ENCODE results near the gene ARHGAP12. TPM values are rescaled to one million over a fixed set of nuclear protein-coding genes. Genes with fewer than 3 reads are reported as not detected.

The ARHGAP12 gene
- total and polyA plus RNA-seq, 2 experiments from 2014 or later = 20.1 to 43.3 TPM

DNA sequence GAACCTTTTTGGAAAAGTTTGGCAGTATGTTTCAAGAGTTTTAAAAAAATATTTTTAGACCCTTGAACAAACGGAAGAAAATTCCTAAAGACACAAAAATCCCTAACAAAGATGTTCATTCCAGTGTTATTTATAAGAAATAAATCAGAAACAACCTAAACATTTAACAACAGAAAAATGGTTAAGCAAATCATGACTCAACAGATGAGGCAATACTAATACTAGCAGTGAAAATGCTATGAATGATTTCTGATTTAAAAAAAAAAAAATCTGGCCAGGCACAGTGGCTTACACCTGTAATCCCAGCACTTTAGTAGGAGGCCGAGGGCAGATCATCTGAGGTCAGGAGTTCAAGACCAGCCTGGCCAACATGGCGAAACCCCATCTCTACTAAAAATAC is 61.0 kb downstream of the ARHGAP12 start:
- Histone ChIP-seq H3K9ac (no peak overlapping the region), H3K4me2 (ENCODE audit: unreplicated experiment) (no peak overlapping the region), H3F3A (ENCODE audit: insufficient read depth) (peaks cover 20% of the 10 kb centered on the region; the same call in 1 of the 2 replicates), H3K79me2 (ENCODE audit: insufficient read depth) (peaks cover 100% of the 10 kb centered on the region), H3K9me3 (ENCODE audit: low read depth) (no peaks in the 10 kb centered on the region), H3K9me2 (ENCODE audit: insufficient read depth) (no peaks in the 10 kb centered on the region), H3K27ac (peak overlapping the region; percentile 33), H4K20me1 (ENCODE audit: insufficient read depth) (peaks cover 8% of the 10 kb centered on the region), H3K36me3 (ENCODE audit: low read depth) (no peaks in the 10 kb centered on the region), H3K4me1 (ENCODE audit: insufficient read depth) (peaks cover 34% of the 10 kb centered on the region), H3K4me3 (no peak overlapping the region), H3K27me3 (replicated peaks; ENCODE audit: insufficient read depth) (no peaks in the 10 kb centered on the region), H2AFZ (no peak overlapping the region)
- in situ Hi-C loops (cut with MboI) = no loop called here
- 85 to 90% methylated on average over 3 of the region's 3 CpGs for WGBS, 2 experiments (ENCODE audit: low coverage in 1 of 2, low lambda C conversion rate in 2 of 2, missing lambda C conversion rate in 2 of 2)
- DNase-seq = peak; percentile 67
- no peak for TF ChIP-seq EZH2phosphoT487 (IDR thresholded peaks at IDR 0.05; ENCODE audit: insufficient read depth, low read depth)
- TF ChIP-seq EZH2 (IDR thresholded peaks at IDR 0.05; ENCODE audit: insufficient read depth, poor library complexity, severe bottlenecking) = no peak

DNA sequence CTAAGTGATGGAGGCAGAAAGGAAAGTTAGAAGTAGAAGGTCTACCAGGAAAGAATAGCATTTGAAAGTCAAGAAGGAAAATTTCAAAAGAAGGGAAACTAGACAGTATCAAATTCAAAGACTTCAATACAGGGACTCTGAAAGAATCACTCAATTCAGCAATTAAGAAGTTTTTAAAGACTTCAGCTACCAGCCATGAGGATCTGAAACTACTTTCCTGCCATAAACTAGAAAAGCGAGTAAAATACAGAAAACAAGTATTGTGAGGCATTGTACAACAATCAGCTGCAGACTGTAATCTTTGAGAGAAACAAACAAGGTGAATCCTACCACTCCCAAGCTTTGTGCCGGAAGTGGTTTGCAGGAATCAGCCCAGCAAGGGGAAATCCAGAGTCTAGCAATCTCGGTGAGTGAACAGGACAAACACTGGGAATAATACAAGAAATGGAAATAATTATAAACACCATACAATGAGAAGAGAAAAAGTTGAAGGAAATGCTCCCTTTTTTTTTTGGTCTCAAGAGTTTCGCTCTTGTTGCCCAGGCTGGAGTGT is 62.4 kb downstream of the ARHGAP12 start:
- Histone ChIP-seq H3K4me1 (ENCODE audit: insufficient read depth) (peaks cover 34% of the 10 kb centered on the region), H3K4me3 (no peak overlapping the region), H2AFZ (no peak overlapping the region), H3K9me3 (ENCODE audit: low read depth) (no peaks in the 10 kb centered on the region), H3K9me2 (ENCODE audit: insufficient read depth) (no peaks in the 10 kb centered on the region), H4K20me1 (ENCODE audit: insufficient read depth) (peaks cover 4% of the 10 kb centered on the region; the same call in 1 of the 2 replicates), H3K36me3 (ENCODE audit: low read depth) (no peaks in the 10 kb centered on the region), H3K27me3 (replicated peaks; ENCODE audit: insufficient read depth) (no peaks in the 10 kb centered on the region), H3K9ac (no peak overlapping the region), H3K79me2 (ENCODE audit: insufficient read depth) (peaks cover 100% of the 10 kb centered on the region), H3K4me2 (ENCODE audit: unreplicated experiment) (no peak overlapping the region), H3F3A (ENCODE audit: insufficient read depth) (peaks cover 20% of the 10 kb centered on the region; the same call in 1 of the 2 replicates), H3K27ac (no peak overlapping the region)
- TF ChIP-seq EZH2phosphoT487 (IDR thresholded peaks at IDR 0.05; ENCODE audit: insufficient read depth, low read depth) = no peak
- TF ChIP-seq EZH2 (IDR thresholded peaks at IDR 0.05; ENCODE audit: insufficient read depth, poor library complexity, severe bottlenecking) = no peak
- in situ Hi-C loops (cut with MboI) = no loop called here
- DNase-seq = no peak
- WGBS, 2 experiments (ENCODE audit: low coverage in 1 of 2, low lambda C conversion rate in 2 of 2, missing lambda C conversion rate in 2 of 2) = 88 to 92% methylated on average over 4 of the region's 4 CpGs

DNA sequence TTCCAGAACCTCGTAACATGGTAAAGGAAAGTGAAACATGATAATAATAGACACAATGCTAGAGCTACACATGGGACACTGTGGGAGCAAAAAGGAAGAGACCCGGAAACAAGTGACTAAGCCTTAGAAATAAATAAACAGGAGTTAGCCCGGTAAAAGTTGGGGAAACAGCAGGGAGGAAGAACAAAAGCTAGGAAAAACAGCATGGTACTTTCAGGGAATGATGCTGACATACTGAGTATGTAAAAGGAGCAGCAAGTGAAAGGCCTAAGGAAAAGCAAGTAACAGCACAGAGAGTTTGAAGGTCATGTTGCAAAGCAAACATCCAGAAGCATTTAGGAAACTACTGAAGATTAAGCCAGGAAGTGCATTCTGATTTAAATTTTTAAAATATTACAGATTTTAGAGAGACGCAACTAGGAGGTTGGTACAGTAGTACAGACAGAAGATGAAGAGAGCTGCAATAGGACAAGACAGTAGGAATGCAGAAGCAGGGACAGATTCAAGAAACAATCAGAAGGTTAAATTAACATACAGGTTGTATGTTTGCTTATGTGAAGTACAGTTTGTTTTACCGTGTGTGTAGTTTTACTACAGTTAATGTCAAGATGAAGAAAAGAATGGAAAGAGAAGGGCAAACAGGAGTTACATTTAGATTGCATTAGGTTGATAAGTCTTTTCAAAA is 63.7 kb downstream of the ARHGAP12 start:
- no peaks in the 10 kb centered on the region for H3K36me3 ChIP-seq (ENCODE audit: low read depth)
- H4K20me1 ChIP-seq (ENCODE audit: insufficient read depth) = peaks cover 4% of the 10 kb centered on the region; the same call in 1 of the 2 replicates
- H3K9me2 ChIP-seq (ENCODE audit: insufficient read depth) = no peaks in the 10 kb centered on the region
- H3K27me3 ChIP-seq (replicated peaks; ENCODE audit: insufficient read depth) = no peaks in the 10 kb centered on the region
- WGBS, 2 experiments (ENCODE audit: low coverage in 1 of 2, low lambda C conversion rate in 2 of 2, missing lambda C conversion rate in 2 of 2) = 34 to 35% methylated on average over 5 of the region's 5 CpGs
- peaks cover 20% of the 10 kb centered on the region; the same call in 1 of the 2 replicates for H3F3A ChIP-seq (ENCODE audit: insufficient read depth)
- H3K9me3 ChIP-seq (ENCODE audit: low read depth) = no peaks in the 10 kb centered on the region
- no peak overlapping the region; the same call in 1 of the 2 replicates for H2AFZ ChIP-seq
- H3K4me1 ChIP-seq (ENCODE audit: insufficient read depth) = peaks cover 34% of the 10 kb centered on the region
- H3K79me2 ChIP-seq (ENCODE audit: insufficient read depth) = peaks cover 100% of the 10 kb centered on the region
- peak; percentile 50 for DNase-seq
- in situ Hi-C loops (cut with MboI) = no loop called here
- H3K4me2 ChIP-seq (ENCODE audit: unreplicated experiment) = peak overlapping the region; percentile 70
- H3K27ac ChIP-seq = 0 out of 2 replicates have a peak overlapping the region, but pooled peaks have one; percentile 13
- H3K4me3 ChIP-seq = peak overlapping the region; percentile 42
- H3K9ac ChIP-seq = peak overlapping the region; percentile 45
- TF ChIP-seq EZH2phosphoT487 (IDR thresholded peaks at IDR 0.05; ENCODE audit: insufficient read depth, low read depth) = no peak
- no peak for TF ChIP-seq EZH2 (IDR thresholded peaks at IDR 0.05; ENCODE audit: insufficient read depth, poor library complexity, severe bottlenecking)

DNA sequence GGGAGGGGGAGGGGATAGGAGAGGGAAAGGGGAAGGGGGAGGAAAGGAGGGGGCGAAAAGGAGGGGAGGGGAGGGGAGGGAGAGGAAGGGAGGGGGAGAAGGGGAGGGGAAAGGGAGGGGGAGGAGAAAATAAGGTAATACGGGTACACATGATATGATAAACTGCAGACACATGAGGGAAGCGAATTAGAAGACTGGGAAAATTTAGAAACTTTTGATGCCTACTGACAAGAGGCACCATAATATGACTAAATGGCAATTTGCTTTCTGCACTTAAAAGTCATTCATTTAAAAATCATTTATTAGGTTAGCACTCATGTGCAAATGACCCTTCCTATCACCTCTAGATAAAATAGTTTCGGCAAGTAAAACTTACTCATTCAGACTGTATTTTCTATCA is 73.6 kb downstream of the ARHGAP12 start:
- in situ Hi-C loops (cut with MboI) = loop anchor here (10.0 kb wide), 1 partner anchor 150 kb away; no protein-coding TSS in a partner anchor
- Histone ChIP-seq H3K36me3 (ENCODE audit: low read depth) (no peaks in the 10 kb centered on the region), H3K4me1 (ENCODE audit: insufficient read depth) (no peaks in the 10 kb centered on the region), H3K9me3 (ENCODE audit: low read depth) (no peaks in the 10 kb centered on the region), H3F3A (ENCODE audit: insufficient read depth) (no peaks in the 10 kb centered on the region), H3K27ac (no peak overlapping the region), H3K27me3 (replicated peaks; ENCODE audit: insufficient read depth) (no peaks in the 10 kb centered on the region), H2AFZ (no peak overlapping the region), H3K4me2 (ENCODE audit: unreplicated experiment) (no peak overlapping the region), H4K20me1 (ENCODE audit: insufficient read depth) (0 out of 2 replicates have a peak, but pooled peaks cover 6% of the 10 kb centered on the region), H3K4me3 (no peak overlapping the region), H3K9ac (no peak overlapping the region), H3K9me2 (ENCODE audit: insufficient read depth) (no peaks in the 10 kb centered on the region), H3K79me2 (ENCODE audit: insufficient read depth) (peaks cover 86% of the 10 kb centered on the region)
- 96 to 100% methylated on average over 2 to 4 of the region's 4 CpGs for WGBS, 2 experiments (ENCODE audit: low coverage in 1 of 2, low lambda C conversion rate in 2 of 2, missing lambda C conversion rate in 2 of 2)
- DNase-seq = no peak
- TF ChIP-seq EZH2phosphoT487 (IDR thresholded peaks at IDR 0.05; ENCODE audit: insufficient read depth, low read depth) = no peak
- no peak for TF ChIP-seq EZH2 (IDR thresholded peaks at IDR 0.05; ENCODE audit: insufficient read depth, poor library complexity, severe bottlenecking)
